HG03095 (cell line): ENCODE measurements around the gene ZNF710.

Experiments
- ATAC-seq: cut with Tn5 transposase; IDR thresholded peaks from one replicate; pipeline ENCODE4 v1.9.1; 2021; ENCODE audit warnings: moderate library complexity; ENCODE audit not compliant: unreplicated experiment

Gene ZNF710

GRCh38 chr15:90016721-90017120 is 15.6 kb downstream of the ZNF710 start:
- no peak for ATAC-seq

GRCh38 chr15:90018216-90018831 is 17.2 kb downstream of the ZNF710 start:
- no peak for ATAC-seq

- no peak for ATAC-seq
Measured at GRCh38 chr15:90019611-90020010, 18.5 kb downstream of the ZNF710 start.

- no peak for ATAC-seq
Measured at GRCh38 chr15:90020021-90020735, 19.1 kb downstream of the ZNF710 start.

GRCh38 chr15:90020936-90021507 is 19.9 kb downstream of the ZNF710 start:
- no peak for ATAC-seq

GRCh38 chr15:90022345-90022744 is 21.2 kb downstream of the ZNF710 start:
- ATAC-seq: no peak

GRCh38 chr15:90022905-90023700 is 22.0 kb downstream of the ZNF710 start:
- ATAC-seq: no peak

- ATAC-seq: no peak
Measured at GRCh38 chr15:90024406-90024805, 23.3 kb downstream of the ZNF710 start.

GRCh38 chr15:90025489-90026033 is 24.4 kb downstream of the ZNF710 start:
- ATAC-seq: no peak

- ATAC-seq: no peak
Measured at GRCh38 chr15:90028376-90028944, 27.3 kb downstream of the ZNF710 start.

GRCh38 chr15:90029024-90029423 is 27.9 kb downstream of the ZNF710 start:
- ATAC-seq: no peak

- no peak for ATAC-seq
Measured at GRCh38 chr15:90030376-90030775, 29.3 kb downstream of the ZNF710 start.

GRCh38 chr15:90031231-90031791 is 30.2 kb downstream of the ZNF710 start:
- ATAC-seq: peak; percentile 87

- ATAC-seq: no peak
Measured at GRCh38 chr15:90033006-90033405, 31.9 kb downstream of the ZNF710 start.

- ATAC-seq: no peak
Measured at GRCh38 chr15:90033448-90033847, 32.3 kb downstream of the ZNF710 start.

- no peak for ATAC-seq
Measured at GRCh38 chr15:90035095-90035839, 34.1 kb downstream of the ZNF710 start.

GRCh38 chr15:90035840-90036230 is 34.7 kb downstream of the ZNF710 start:
- ATAC-seq: no peak

GRCh38 chr15:90036343-90036742 is 35.2 kb downstream of the ZNF710 start:
- ATAC-seq: no peak

GRCh38 chr15:90036806-90037510 is 35.8 kb downstream of the ZNF710 start:
- ATAC-seq: no peak
